NCI-H1105 (cell line): ENCODE data around the gene APBB2.
A peak's percentile ranks its signal among the peaks of the same experiment; 100 is the strongest.

Source experiments
- DNase-seq: peaks from one replicate; lab custom pipeline; 2025; lab: John Stamatoyannopoulos, UW

APBB2 gene

GRCh38 chr4:41189076-41189475, 25.3 kb downstream of the APBB2 start:
- no peak for DNase-seq

DNA sequence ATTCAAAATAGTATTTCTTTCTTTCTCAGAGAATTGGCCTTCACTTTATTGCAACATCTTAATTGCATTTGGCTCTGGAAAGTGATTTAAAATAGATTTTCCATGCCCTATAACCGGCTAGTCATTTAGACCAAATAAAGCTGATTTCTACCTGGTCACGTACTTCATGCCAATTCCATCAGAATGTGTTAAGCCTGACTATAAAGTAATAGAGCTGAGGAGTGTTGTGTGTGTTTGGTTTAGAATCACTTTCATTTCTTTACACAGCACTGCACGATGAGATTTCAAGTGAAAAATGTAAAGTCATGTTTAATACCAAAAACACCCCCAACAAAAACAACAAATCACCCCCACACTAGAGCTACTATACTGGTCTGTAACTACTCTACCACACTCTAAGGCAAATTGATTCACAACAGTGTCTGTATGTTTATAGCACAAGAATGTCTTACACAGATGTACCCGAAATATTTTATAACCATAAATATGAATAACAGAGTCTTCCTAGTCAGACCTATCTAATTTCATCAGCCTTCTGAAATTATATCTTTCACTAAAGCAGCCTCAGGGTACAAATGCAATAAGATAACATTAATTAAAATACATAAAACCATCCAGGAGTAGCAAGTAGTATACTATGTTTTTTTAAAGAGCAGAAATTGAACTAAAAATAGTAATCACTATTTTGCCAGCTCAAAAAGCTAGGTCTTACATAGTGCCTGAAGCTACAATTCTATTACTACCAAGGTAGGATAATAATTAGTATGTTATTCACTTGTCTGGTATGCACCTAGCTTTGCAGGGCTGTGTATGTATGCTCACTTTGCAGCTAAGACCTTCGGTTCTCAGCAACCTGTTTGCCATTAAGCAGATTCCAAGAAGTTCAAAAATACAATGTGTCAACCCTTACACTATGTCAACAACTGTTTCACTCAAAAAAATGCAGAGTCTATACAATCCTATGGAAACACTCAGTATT, 28.4 kb downstream of the APBB2 start:
- no peak for DNase-seq

GRCh38 chr4:41184009-41184408, 30.3 kb downstream of the APBB2 start:
- no peak for DNase-seq

- no peak for DNase-seq
Observed at GRCh38 chr4:41183021-41183553, 31.3 kb downstream of the APBB2 start.

- DNase-seq = peak; percentile 33
Observed at GRCh38 chr4:41181037-41181436, 33.3 kb downstream of the APBB2 start.

- DNase-seq = no peak
Observed at GRCh38 chr4:41179498-41180195, 34.7 kb downstream of the APBB2 start.

GRCh38 chr4:41178372-41179370, 35.7 kb downstream of the APBB2 start:
- DNase-seq = no peak

DNA sequence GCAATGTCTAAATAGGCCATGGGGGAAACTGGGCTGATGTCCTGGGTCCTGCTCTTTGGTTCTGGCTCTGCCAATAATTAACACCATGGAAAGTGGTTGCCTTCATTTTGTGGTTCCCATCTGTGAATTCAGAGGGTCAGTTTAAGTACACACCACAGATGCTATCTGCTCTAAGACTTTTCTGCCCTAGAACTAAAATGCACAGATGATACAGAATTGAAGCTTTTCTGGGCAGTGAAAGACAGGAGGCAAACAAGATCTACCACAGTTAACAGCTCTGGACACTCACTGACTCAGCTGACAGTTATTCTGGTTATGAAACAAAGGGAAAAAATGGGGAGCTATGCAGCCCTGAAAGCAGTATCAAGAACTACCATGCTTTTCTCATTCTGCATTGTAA, 37.3 kb downstream of the APBB2 start:
- no peak for DNase-seq

DNA sequence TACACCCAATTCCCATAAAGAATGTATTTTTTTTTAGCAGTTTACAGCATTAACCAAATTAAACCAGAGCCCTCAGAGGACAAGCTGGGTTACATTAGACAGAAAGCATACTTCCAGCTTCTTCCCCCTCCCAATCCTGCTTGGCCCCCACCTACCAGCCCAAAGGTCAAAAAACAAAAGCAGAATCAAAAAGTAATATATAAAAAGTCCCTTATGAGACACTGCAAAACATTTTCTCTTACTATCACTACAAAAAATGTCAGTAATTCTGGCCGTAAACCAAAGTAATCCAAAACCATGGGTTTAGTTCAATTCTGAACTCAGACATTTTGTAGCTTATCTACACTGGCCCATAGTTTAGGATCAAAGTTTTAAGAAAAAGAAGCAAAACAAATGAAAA, 38.0 kb downstream of the APBB2 start:
- DNase-seq = no peak

- DNase-seq = no peak
Observed at GRCh38 chr4:41175794-41176193, 38.5 kb downstream of the APBB2 start.

- no peak for DNase-seq
Observed at GRCh38 chr4:41174444-41174843, 39.9 kb downstream of the APBB2 start.

DNA sequence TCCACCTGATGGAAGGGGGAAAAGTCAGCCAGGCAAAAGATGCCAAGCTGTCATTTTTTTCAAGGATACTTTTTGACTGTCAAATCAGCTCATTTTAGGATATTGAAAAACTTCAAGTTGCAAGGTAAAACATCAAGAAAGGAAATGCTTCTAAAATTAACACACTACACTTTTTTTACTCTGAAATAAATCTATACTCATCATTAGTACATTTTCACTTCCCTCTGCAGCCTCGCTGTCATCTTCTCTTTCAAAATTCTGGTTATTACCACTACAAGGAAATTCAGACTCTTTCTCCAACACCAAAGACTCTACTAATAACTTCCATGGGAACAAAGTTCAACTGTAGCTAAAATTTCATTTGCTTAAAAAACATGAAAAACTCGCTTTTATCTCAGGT, 41.6 kb downstream of the APBB2 start:
- no peak for DNase-seq

- peak; percentile 37 for DNase-seq
Observed at GRCh38 chr4:41169256-41169800, 45.0 kb downstream of the APBB2 start.

- DNase-seq = no peak
Observed at GRCh38 chr4:41167191-41167590, 47.2 kb downstream of the APBB2 start.

GRCh38 chr4:41164405-41164804, 49.9 kb downstream of the APBB2 start:
- no peak for DNase-seq

DNA sequence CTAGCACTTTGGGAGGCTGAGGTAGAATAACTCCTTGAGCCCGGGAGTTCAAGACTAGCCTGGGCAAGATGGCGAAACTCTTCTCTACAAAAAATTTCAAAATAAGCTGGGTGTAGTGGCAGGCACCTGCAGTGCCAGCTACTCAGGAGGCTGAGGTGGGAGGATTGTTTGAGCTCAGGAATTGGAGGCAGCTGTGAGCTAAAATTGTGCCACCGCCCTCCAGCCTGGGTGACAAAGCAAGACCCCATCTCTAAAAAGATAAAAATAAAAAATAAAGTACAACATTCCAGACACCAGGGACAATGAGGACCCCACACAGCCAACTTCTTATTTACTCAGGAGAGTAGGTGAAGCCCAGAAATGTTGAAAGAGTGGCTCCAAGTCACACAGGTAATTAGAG, 53.0 kb downstream of the APBB2 start:
- DNase-seq = no peak

DNA sequence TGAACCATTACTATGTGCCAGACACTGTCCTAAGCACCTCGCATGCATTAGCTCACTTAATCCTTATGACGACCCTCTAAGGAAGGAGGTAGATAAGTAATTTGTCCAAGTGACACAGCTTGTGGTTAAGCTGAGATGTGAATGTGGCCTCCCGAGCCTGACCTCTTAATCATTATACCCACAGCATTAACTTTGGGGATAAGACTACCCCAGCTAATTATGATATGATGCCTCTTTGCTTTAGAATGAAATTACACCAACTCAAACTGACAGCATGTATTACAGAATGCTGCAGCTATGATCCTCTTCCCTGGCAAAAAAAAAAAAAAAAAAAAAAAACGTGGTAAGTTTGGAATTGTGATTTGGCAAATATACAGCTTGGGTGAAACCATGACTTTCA, 53.5 kb downstream of the APBB2 start:
- DNase-seq = no peak

DNA sequence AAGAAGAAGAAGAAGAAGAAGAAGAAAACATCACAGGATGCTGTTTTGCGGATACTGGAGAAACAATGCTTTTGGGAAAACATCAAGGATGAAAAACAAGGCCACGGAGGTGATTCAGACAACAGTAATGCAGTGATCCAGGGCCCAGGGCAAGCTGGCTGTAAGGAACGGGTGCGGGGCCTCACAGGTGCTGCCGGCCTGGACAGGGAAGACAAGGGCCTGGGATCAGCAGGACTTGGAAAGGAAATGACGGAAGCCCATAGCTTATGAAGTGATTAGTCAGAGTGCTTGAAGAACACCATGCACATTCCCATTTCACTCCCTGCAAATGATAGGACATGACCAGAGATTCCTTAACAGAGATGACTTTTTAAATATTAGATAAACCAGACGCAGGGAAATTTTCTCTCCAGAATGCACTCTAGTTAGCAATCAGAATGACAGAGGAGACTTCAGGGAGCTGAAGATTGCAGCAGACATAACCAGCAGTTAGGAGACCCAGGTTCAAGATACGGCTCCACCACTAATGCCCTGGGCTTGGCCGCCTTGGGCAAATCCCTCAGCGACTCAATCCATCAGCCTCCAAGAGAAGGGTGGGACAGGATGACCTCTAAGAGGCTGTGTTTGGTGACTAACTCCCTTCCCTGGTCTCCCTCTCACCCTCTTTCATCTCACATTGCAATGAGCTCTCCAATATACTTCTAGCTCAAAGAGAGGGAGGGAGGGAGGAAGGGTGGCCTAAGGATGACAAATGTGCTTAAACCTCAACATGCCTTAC, 54.1 kb downstream of the APBB2 start:
- no peak for DNase-seq

GRCh38 chr4:41158756-41159155, 55.6 kb downstream of the APBB2 start:
- DNase-seq = no peak

DNA sequence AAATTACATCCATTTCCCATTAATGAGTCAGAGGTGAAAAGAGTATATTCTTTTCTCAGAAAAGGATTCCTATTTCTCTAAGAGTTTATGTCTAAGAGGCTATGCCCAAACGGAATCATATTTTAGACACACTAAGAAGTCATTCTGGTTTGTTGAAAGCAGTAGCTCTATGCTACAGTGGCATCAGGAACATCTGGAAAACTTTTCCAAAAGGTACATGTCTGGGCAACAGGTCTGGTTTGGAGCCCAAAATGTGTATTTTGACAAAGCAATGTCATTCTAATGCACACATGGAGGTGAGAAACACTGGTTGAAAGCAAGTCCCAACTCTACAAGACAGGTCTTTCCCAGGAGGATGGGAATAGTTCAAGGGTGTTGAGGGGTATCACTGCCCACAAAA, 56.1 kb downstream of the APBB2 start:
- no peak for DNase-seq

- DNase-seq = no peak
Observed at GRCh38 chr4:41157009-41157408, 57.3 kb downstream of the APBB2 start.
